K562 (cell line): Measurements from ENCODE around the gene PUM2. TPM values are rescaled to one million over a fixed set of nuclear protein-coding genes. Genes with fewer than 3 reads are reported as not detected.

Experiments used
- ATAC-seq: fragments of 200-7000 bp; cut with Tn5 transposase; 3 replicates; pipeline ENCODE4 v1.9.1; 2020; ENCODE audit warnings: moderate library complexity
- BruUV-seq: library from RNA; stranded (reverse); fragments of 400-500 nt; replicated peaks from 2 replicates; lab custom pipeline; 2021; lab: Mats Ljungman, UMichigan
- CTCF ChIA-PET: fragments of 300-600 bp; formaldehyde crosslinking; extraction: SDS; loops from one replicate; lab custom pipeline; 2021; ENCODE audit warnings: low intra/inter-chr PET ratio; lab: Yijun Ruan, JAX
- POLR2A ChIA-PET: fragments of 300-600, 350-650 bp; sonication (Branson Sonifier 250); formaldehyde crosslinking; extraction: SDS; loops from one replicate; lab custom pipeline; 2021; ENCODE audit warnings: antibody characterized with exemption, inconsistent platforms; lab: Yijun Ruan, JAX
- DNase-seq, 4 experiments: peaks; one replicate each; pipeline versions ENCODE4 v3.0.0 to v3.0.0-alpha.2; 2011 to 2018; ENCODE audit warnings: low spot score in 3 of 4, mixed read lengths in 3 of 4; ENCODE audit errors: extremely low read depth in 1 of 4
- FAIRE-seq: peaks from 2 replicates; lab custom pipeline; 2011; peaks lifted over from hg19 to GRCh38; lab: Jason Lieb, UNC
- H2AFZ ChIP-seq: 2 replicates; pipeline ENCODE4 v1.6.0; 2011; ENCODE audit warnings: low read depth, low read length, control low read depth, inconsistent platforms
- H3K27ac ChIP-seq: fragments of 200-600 bp; 3 replicates; pipeline ENCODE4 v1.8.0; 2011; ENCODE audit warnings: low read depth, mild to moderate bottlenecking, control low read depth, inconsistent platforms, low read length, moderate library complexity, mixed read lengths; ENCODE audit errors: extremely low read depth
- H3K27me3 ChIP-seq, 2 experiments: fragments of 300-600 bp in 1 of 2; 2 replicates in 1 of 2; 3 replicates in 1 of 2; pipeline versions ENCODE4 v1.6.0 to v1.8.0; 2011; ENCODE audit warnings: inconsistent platforms in 2 of 2, low read length in 2 of 2, mild to moderate bottlenecking in 1 of 2, mixed read lengths in 1 of 2, moderate library complexity in 1 of 2; ENCODE audit not compliant: control insufficient read depth in 2 of 2, insufficient read depth in 2 of 2
- H3K36me3 ChIP-seq: fragments of 300-600 bp; 3 replicates; pipeline ENCODE4 v1.8.0; 2011; ENCODE audit warnings: mild to moderate bottlenecking, low read length, inconsistent platforms; ENCODE audit not compliant: control insufficient read depth, insufficient read depth
- H3K4me1 ChIP-seq, 2 experiments: fragments of 200-600 bp in 1 of 2; replicated peaks in 1 of 2; 2 replicates in 1 of 2; 3 replicates in 1 of 2; pipeline versions ENCODE4 v1.5.1 to v1.8.0; 2011; ENCODE audit warnings: inconsistent platforms in 2 of 2, low read length in 2 of 2, mild to moderate bottlenecking in 1 of 2, mixed read lengths in 1 of 2, moderate library complexity in 1 of 2; ENCODE audit not compliant: control insufficient read depth in 2 of 2, insufficient read depth in 2 of 2
- H3K4me2 ChIP-seq: 2 replicates; pipeline ENCODE4 v1.6.1; 2011; ENCODE audit warnings: low read length, control low read depth, inconsistent platforms, mixed read lengths; ENCODE audit not compliant: insufficient read depth
- H3K4me3 ChIP-seq: fragments of 200-600 bp; sonication (generic), shearing (Covaris generic); 2 replicates; pipeline ENCODE4 v1.5.1; 2016; ENCODE audit warnings: control low read depth, inconsistent platforms
- H3K79me2 ChIP-seq: fragments of 200-600 bp; 3 replicates; pipeline ENCODE4 v1.8.0; 2011; ENCODE audit warnings: low read length, inconsistent platforms; ENCODE audit not compliant: control insufficient read depth, insufficient read depth
- H3K9ac ChIP-seq, 2 experiments: 2 replicates each; pipeline versions ENCODE4 v1.6.0 to v1.6.1; 2011; ENCODE audit warnings: low read depth in 2 of 2, low read length in 2 of 2, control low read depth in 1 of 2, inconsistent platforms in 1 of 2, mild to moderate bottlenecking in 1 of 2, mixed read lengths in 1 of 2; ENCODE audit not compliant: insufficient read depth in 1 of 2
- H3K9me1 ChIP-seq: one replicate; pipeline ENCODE4 v1.6.0; 2011; ENCODE audit warnings: inconsistent platforms, mild to moderate bottlenecking, low read length, moderate library complexity; ENCODE audit not compliant: control insufficient read depth, insufficient read depth
- H3K9me3 ChIP-seq: replicated peaks from 2 replicates; pipeline ENCODE4 v1.5.1; 2011; ENCODE audit warnings: low read depth, low read length, inconsistent platforms; ENCODE audit not compliant: control insufficient read depth, insufficient read depth
- H4K20me1 ChIP-seq: replicated peaks from 2 replicates; pipeline ENCODE4 v1.6.1; 2011; ENCODE audit warnings: low read length, inconsistent platforms, mixed read lengths; ENCODE audit not compliant: control insufficient read depth, insufficient read depth
- ATF7 ChIP-seq: fragments of 450-650 bp; IDR thresholded peaks from 2 replicates; pipeline ENCODE4 v1.7.1; 2014; ENCODE audit warnings: mild to moderate bottlenecking, moderate library complexity
- BRF2 ChIP-seq: IDR thresholded peaks from 3 replicates; pipeline ENCODE4 v1.6.1; 2011; ENCODE audit warnings: borderline replicate concordance, mild to moderate bottlenecking; ENCODE audit not compliant: insufficient read length, insufficient read depth
- EHMT2 ChIP-seq: fragments of 450-650 bp; IDR thresholded peaks from 2 replicates; pipeline ENCODE4 v1.6.1; 2018; ENCODE audit warnings: antibody characterized with exemption
- NFRKB ChIP-seq: fragments of 450-650 bp; IDR thresholded peaks from 2 replicates; pipeline ENCODE4 v1.6.1; 2016; ENCODE audit warnings: low read depth
- RBM34 ChIP-seq: fragments of 200-400 bp; formaldehyde crosslinking; IDR thresholded peaks from 2 replicates; pipeline ENCODE4 v1.6.1; 2018; ENCODE audit warnings: low read length, borderline replicate concordance; ENCODE audit not compliant: insufficient read depth
- SETDB1 ChIP-seq: IDR thresholded peaks from one replicate; pipeline ENCODE4 v1.6.1; 2012; ENCODE audit warnings: low read length, control low read depth, inconsistent platforms
- SFPQ ChIP-seq: fragments of 200-400 bp; formaldehyde crosslinking; IDR thresholded peaks from 2 replicates; pipeline ENCODE4 v1.6.1; 2017; ENCODE audit warnings: mild to moderate bottlenecking, low read depth, low read length, moderate library complexity
- SMAD1 ChIP-seq: fragments of 150-350 bp; IDR thresholded peaks from 2 replicates; pipeline ENCODE4 v1.6.1; 2014; ENCODE audit warnings: low read length, low read depth; ENCODE audit not compliant: partially characterized antibody
- WGBS: fragments of 100-300 bp; shearing (Covaris generic); methylation state at CpG from one replicate; pipeline ENCODE4 v1.1.6; 2016; ENCODE audit warnings: low coverage, mixed read lengths; ENCODE audit not compliant: insufficient coverage; ENCODE audit errors: missing lambda C conversion rate; 5-methylcytosine and 5-hydroxymethylcytosine counted together
- in situ Hi-C: fragments of 300-500 bp; cut with MboI; formaldehyde crosslinking; loops from 4 replicates; pipeline ENCODE4 v1.15.0; 2018; ENCODE audit warnings: inconsistent platforms, mixed read lengths
- intact Hi-C: fragments of 100-400 bp; cut with micrococcal nuclease; formaldehyde crosslinking; loops from 2 replicates; pipeline ENCODE4 v1.14.2; 2022
- polyA plus RNA-seq, 8 experiments: library from polyadenylated mRNA; depleted of rRNA in 4 of 8; stranded (reverse) in 5 of 8; unstranded in 3 of 8; fragments of >200 nt; fragmentation: Nextera tagmentation in 2 of 8; fragmentation: Illumina TruSeq in 1 of 8; extraction: Ambion mirVana in 2 of 8; extraction: Trizol in 1 of 8; gene quantifications; 2 replicates each; pipeline versions ENCODE4 v1.2.1 to v1.2.3, GENCODE V29; 2011 to 2014; ENCODE audit warnings: inconsistent platforms in 1 of 8, missing spikeins in 1 of 8
- total RNA-seq, 7 experiments: library from RNA; depleted of rRNA in 6 of 7; stranded (reverse); fragments of >200 nt in 6 of 7; fragmentation: Illumina TruSeq in 2 of 7; extraction: Trizol in 2 of 7; gene quantifications; 2 replicates each; pipeline versions ENCODE4 v1.2.1 to v1.2.3, GENCODE V29; 2011 to 2021; ENCODE audit warnings: low replicate concordance in 1 of 7

PUM2 gene
- total and polyA plus RNA-seq, 9 of the 15 experiments (the other 6 are each of a cell fraction or from before 2014, with no cell fraction given) = 13.4 to 61.9 (median 28.3) TPM

GRCh38 chr2:20221555-20221973, 129.1 kb downstream of the PUM2 start:
- Histone ChIP-seq H3K27me3 (peaks cover 15 to 64% of the 10 kb centered on the region in 2 experiments; a peak in 3 of 5 replicates), H3K4me3 (no peak overlapping the region), H3K79me2 (no peaks in the 10 kb centered on the region), H3K9me3 (no peaks in the 10 kb centered on the region), H4K20me1 (no peaks in the 10 kb centered on the region), H3K4me2 (no peak overlapping the region), H3K9me1 (no peaks in the 10 kb centered on the region), H3K27ac (no peak overlapping the region), H3K4me1 (peaks cover 0 to 33% of the 10 kb centered on the region in 2 experiments; a peak in 2 of 5 replicates), H2AFZ (no peak overlapping the region), H3K36me3 (no peaks in the 10 kb centered on the region), H3K9ac (no peak overlapping the region)
- ChIA-PET POLR2A (interaction anchor here (1.2 to 1.6 kb wide), 2 partner anchors 10 to 13 kb away, joined by 3 to 4 read pairs; no protein-coding TSS in a partner anchor), CTCF (no interaction called here)
- no peak for DNase-seq
- intact Hi-C loops (no loop called here), in situ Hi-C loops (loop anchor here (10.0 kb wide), 1 partner anchor 87 kb away; no protein-coding TSS in a partner anchor)
- ATAC-seq = no peak
- TF ChIP-seq RBM34 (no peak), ATF7 (0 out of 2 replicates have a peak, but pooled peaks have one; percentile 22)
- no TSS peak for BruUV-seq
- WGBS = 0% methylated on average over 3 of the region's 3 CpGs
- FAIRE-seq = no peak

GRCh38 chr2:20220806-20221554, 129.7 kb downstream of the PUM2 start:
- no peak for DNase-seq
- peaks cover 0 to 36% of the 10 kb centered on the region in 2 experiments; a peak in 2 of 5 replicates for H3K4me1 ChIP-seq
- no TSS peak for BruUV-seq
- no peaks in the 10 kb centered on the region for H3K36me3 ChIP-seq
- no peak overlapping the region for H2AFZ ChIP-seq
- H3K79me2 ChIP-seq = no peaks in the 10 kb centered on the region
- no peaks in the 10 kb centered on the region for H3K9me3 ChIP-seq
- intact Hi-C loops = no loop called here
- POLR2A ChIA-PET = interaction anchor here (0.7 to 1.6 kb wide), 4 partner anchors 9 to 798 kb away, joined by 3 to 4 read pairs (median 4); no protein-coding TSS in a partner anchor
- H3K9me1 ChIP-seq = no peaks in the 10 kb centered on the region
- H3K27me3 ChIP-seq = peaks cover 15 to 63% of the 10 kb centered on the region in 2 experiments; a peak in 3 of 5 replicates
- in situ Hi-C loops = loop anchor here (10.0 kb wide), 1 partner anchor 86 kb away; no protein-coding TSS in a partner anchor
- ATAC-seq = no peak
- no peak overlapping the region for H3K27ac ChIP-seq
- 4% methylated on average over 3 of the region's 3 CpGs for WGBS
- no peak overlapping the region for H3K4me2 ChIP-seq
- no peak overlapping the region for H3K4me3 ChIP-seq
- H3K9ac ChIP-seq = no peak overlapping the region
- no peak for FAIRE-seq
- CTCF ChIA-PET = no interaction called here
- no peaks in the 10 kb centered on the region for H4K20me1 ChIP-seq
- TF ChIP-seq SFPQ (no peak), EHMT2 (no peak), BRF2 (no peak), NFRKB (no peak), SETDB1 (no peak), SMAD1 (no peak)
